Left hindlimb (tissue), 1 donor: ENCODE results near the gene DDX46.
A peak's percentile ranks its signal among the peaks of the same experiment; 100 is the strongest.
"Not testable (repeated sequence)": the region's sequence is repeated elsewhere in the genome, so short reads cannot be mapped to it uniquely, and the experiment has no call there.

Experiments
- DNase-seq: peaks from one replicate; pipeline ENCODE4 v3.0.0-alpha.2; 2018

Gene DDX46, protein sequence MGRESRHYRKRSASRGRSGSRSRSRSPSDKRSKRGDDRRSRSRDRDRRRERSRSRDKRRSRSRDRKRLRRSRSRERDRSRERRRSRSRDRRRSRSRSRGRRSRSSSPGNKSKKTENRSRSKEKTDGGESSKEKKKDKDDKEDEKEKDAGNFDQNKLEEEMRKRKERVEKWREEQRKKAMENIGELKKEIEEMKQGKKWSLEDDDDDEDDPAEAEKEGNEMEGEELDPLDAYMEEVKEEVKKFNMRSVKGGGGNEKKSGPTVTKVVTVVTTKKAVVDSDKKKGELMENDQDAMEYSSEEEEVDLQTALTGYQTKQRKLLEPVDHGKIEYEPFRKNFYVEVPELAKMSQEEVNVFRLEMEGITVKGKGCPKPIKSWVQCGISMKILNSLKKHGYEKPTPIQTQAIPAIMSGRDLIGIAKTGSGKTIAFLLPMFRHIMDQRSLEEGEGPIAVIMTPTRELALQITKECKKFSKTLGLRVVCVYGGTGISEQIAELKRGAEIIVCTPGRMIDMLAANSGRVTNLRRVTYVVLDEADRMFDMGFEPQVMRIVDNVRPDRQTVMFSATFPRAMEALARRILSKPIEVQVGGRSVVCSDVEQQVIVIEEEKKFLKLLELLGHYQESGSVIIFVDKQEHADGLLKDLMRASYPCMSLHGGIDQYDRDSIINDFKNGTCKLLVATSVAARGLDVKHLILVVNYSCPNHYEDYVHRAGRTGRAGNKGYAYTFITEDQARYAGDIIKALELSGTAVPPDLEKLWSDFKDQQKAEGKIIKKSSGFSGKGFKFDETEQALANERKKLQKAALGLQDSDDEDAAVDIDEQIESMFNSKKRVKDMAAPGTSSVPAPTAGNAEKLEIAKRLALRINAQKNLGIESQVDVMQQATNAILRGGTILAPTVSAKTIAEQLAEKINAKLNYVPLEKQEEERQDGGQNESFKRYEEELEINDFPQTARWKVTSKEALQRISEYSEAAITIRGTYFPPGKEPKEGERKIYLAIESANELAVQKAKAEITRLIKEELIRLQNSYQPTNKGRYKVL

DNA sequence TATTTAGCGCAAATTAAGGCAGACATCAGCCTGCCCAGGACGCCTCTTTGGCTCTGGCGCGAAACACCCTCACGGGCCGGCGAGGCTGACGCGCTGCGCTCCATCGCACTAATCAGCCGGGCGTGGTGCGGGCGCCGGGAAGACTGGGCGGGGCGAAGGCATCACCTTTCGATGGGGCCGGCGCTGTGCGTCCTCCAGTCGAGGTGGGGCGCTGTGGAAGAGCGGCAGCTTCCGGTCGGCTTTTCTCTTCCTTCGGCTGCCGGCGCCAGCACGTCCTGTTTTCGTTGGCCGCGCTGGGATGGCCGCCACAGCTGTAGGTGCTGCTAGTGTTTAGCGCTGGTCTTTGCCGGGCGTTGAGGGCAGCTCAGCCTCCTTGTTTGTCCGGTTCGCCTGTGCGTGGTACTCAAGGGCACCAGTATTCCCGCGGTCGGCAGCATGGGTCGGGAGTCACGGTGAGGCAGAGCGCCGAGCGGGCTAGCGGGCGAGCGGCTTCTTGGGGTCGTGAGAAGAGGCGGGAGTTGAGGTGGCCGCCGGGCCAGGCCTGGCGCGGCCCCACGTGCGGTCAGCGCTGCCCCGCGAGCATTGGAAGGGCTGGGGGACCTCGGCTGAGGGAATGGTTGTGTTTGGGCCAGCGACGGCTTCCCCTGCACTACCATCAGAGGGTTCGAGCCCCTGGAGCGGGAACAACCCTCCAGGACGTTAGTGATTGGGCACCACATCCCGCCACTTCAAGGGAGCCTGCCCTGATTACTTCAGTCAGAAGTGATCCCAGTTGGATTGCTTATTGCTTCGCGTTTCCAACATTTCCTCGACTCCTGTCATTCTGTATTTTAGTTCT is at the start of gene DDX46:
Gene DDX46, plus strand, starts transcription at position 276 of the 838 bp plus-strand sequence. Its CDS starts 160 bp downstream, at position 436.
- DNase-seq: peak; percentile 94

DNA sequence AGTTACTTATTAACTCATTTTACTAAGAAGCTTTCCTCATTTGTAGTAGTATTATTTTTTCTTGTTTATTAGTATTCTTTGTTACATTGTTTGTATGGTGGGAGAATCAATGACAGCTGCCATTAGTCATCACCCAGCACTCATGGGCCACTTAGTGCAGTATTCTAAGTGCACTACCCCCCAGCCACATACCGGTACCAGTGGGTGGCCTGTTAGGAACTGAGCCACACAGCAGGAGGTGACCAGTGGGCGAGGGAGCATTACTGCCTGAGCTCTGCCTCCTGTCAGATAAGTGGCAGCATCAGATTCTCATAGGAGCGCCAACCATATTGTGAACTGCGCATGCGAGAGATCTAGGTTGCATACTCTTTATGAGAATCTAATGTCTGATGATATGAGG is 44.5 kb upstream of the DDX46 start:
- no peak for DNase-seq

DNA sequence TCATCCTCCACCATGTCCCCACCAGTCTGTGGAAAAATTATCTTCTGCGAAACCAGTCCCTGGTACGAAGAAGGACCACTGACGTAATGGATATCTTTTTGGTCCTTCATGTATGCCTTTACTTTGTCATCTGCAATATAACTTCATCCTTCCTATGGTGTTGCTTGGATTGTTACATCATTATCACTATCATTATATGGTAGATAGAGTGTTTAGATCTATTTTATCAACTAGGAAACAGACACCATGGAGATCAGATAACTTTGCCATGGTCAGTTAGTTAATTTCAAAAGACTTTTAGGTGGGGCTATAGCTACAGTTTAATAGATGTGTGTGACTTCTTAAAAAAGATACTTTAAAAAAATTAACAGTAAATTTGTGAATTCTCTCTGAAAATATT is 44.0 kb upstream of the DDX46 start:
- no peak for DNase-seq

DNA sequence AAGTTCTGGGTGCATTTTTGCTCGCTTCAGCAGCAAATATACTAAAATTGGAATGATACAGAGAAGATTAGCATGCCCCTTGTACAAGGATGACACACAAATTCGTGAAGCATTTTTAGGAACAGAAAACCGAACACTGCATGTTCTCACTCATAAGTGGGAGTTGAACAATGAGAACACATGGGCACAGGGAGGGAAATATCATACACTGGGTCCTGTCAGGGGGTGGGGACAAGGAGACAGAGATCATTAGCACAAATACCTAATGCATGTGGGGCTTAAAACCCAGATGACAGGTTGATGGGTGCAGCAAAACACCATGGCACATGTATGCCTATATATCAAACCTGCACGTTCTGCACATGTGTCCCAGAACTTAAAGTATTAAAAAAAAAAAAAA is 43.1 kb upstream of the DDX46 start:
- DNase-seq: not testable (repeated sequence)

DNA sequence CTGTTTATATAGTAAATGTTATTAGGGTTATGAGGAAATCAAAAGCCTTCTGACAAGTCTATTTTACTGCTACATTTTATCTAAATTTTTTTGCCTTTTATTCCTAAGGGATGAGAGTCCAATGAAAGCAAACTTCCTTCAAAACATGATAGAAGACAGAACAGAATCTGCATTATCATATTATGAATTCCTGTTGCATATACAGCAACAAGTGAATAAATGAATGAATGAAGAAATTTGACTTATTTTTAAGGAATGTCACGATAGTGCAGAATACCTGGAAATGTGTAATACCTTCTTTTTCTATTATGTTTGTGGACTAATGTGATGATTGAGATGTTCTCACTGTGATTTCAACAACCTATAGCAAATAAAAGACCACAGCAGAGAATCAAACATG is 33.7 kb upstream of the DDX46 start:
- no peak for DNase-seq

DNA sequence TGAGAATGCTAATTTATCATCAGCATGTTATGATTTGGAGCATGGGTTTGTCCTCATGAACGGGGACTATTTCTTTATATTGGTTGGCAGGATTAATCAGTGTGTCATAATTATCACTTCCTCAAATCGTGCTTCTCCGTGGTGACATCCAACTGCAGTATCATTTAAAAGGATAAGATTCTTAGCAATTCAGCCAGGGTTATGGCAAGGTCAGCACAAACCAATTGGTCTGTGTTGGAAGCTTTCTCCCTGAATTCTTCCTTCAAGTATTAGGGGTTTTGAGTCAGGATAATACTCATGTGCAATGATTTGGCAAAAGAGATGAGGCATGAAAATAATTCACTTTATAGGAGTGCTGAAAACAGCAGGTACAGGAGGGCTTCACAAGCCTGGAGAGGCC is 25.8 kb upstream of the DDX46 start:
- DNase-seq: no peak

DNA sequence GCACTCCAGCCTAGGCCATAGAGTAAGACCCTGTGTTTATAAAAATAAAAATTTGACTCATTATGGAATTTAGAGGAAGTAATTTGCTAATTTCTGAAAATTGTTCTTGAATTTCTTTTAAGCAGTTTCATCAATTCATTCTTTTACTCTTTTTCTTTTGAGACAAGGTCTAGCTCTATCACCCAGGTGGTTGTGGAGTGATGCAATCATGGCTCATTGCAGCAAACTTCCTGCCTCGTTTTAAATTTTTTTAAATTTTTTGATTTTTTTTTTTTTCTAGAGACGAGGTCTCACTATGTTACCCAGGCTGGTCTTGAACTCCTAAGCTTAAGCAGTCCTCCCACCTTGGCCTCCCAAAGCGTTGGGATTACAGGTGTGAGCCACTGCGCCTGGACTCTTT is 23.3 kb upstream of the DDX46 start:
- DNase-seq: no peak

DNA sequence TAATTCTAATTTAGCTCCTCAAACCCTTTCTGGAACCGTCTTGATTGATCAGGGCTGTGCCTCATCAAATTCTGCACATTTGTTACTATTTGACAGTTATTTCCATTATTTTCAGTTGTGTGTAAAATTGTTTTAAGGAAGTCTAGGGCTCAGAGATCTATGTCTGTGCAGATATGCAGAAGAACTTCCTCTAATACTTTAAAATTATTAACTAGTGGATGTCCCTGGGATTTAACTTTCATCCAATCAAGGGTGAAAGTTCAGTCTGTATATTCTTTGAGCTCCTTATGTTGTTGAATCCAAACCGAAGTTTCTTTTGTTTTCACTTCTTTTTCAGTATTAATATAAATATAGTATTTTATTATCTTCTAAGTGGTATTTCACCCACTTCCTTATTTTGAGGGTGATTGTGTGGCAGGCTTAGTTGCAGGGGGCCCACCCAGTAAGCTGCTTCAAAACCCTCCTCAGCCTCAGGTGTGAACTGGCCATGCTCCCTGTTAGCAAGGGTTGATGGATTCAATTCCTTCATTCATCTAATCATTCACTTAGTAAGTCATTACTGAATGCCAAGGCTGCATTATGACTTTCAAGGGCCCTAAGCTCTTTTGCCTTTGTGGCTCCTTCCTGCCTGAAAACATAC is 22.3 kb upstream of the DDX46 start:
- no peak for DNase-seq

DNA sequence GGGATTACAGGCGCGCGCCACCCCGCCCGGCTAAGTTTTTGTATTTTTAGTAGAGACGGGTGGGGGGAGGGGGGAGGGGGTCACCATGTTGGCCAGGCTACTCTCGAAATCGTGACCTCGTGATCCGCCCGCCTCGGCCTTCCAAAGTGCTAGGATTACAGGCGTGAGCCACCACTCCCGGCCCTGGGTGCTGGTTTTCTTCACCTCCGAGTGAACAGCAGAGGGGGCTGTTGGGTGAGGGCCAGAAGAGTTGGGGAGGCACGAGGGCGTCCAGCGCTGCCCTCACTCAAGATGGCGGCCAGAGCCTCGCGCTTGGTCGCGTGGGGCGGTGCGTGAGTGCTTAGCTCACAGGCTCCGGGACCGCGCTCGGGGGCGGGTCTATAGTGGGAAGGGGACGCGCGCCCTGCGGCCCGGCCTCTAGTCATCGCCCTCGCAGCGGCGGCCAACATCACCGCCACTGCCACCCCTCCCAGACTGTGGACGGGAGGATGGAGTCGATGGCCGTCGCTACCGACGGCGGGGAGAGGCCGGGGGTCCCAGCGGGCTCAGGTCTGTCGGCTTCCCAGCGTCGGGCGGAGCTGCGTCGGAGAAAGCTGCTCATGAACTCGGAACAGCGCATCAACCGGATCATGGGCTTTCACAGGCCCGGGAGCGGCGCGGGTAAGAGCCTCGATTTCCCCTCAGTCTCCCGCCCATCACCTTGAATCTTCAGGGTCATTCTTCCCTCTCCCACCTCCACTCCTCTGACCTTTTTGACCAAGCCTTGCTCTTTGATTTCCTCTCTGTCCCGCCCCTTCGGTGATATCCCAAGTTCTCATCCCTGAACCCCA is 20.2 kb upstream of the DDX46 start, which contains the start of gene CAMLG:
Gene CAMLG, plus strand, starts transcription at position 416 of the 830 bp plus-strand sequence. Its CDS starts 73 bp downstream, at position 489.
- DNase-seq: peak; percentile 98

DNA sequence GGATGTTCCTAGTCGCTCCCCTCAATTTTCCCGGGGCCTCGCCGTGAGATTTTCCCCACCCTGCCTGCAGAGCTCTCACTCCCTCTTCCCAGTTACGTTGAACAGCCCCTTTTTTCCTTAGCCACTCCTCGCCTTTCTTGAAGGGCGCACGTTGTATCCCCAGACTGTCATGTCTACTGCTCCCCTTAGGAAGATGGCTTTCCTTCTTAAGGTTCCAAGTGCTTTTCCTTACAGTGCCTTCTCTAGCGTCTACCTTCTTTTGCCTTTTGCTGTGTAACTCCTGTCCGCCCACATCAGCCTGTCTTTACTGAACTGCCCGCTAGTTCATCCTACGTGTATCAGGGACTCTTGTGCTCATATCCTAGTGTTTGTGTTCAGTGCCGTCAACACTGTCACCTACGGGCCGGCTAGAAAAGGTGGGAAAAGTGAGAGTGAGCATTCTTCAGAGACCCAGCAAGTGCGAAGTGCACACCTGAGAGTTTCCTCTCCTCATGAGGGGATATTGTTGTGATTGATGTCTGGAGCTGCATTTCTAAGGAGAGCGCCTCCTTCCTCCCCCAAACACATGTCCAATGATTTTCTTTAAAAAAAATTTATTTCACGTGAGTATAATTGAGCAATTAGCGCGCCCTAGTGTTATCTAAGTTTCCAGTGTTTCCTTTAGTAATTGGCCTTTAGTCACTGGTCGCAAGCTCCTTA is 19.5 kb upstream of the DDX46 start:
- DNase-seq: peak; percentile 36

DNA sequence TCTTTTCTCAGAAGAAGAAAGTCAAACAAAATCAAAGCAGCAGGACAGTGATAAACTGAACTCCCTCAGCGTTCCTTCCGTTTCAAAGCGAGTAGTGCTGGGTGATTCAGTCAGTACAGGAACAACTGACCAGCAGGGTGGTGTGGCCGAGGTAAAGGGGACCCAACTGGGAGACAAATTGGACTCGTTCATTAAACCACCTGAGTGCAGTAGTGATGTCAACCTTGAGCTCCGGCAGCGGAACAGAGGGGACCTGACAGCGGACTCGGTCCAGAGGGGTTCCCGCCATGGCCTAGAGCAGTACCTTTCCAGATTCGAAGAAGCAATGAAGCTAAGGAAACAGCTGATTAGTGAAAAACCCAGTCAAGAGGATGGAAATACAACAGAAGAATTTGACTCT is 17.5 kb upstream of the DDX46 start:
- no peak for DNase-seq

DNA sequence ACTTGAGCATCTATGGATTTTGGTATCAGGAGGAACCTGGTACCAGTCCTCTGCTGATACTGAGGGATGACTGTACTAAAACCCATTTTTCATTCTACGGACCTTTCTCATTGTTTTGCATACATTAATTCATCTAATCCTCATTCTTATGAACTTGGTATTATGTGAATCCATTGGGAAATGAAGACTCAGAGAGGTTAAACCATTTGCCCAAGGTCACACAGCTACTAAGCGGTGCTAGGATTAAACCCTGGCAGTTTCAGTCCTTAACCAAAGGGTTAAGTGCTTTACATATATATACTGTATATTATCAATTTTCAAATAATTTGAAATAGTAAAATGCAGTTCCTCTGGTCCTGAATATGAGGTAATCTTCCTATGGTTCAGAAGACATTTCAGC is 16.4 kb upstream of the DDX46 start:
- no peak for DNase-seq

DNA sequence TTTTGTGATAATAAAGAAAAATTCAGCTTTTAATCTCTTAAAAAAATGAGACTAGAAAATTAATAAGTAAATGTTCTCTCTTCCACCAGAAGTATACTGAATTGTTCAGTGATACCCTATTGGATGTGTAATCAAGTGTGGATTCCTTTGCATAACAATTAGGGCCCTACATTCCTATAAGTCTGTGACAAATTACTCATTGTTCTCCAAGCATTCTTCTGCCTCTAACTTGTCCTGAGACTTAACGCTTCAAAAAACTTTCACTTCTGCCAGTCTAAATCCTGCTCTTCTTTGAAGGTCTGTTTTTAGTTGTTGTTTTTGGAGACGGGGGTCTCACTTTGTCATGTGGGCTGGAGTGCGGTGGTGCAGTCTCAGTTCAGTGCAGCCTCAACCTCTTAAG is 9.2 kb upstream of the DDX46 start:
- no peak for DNase-seq

DNA sequence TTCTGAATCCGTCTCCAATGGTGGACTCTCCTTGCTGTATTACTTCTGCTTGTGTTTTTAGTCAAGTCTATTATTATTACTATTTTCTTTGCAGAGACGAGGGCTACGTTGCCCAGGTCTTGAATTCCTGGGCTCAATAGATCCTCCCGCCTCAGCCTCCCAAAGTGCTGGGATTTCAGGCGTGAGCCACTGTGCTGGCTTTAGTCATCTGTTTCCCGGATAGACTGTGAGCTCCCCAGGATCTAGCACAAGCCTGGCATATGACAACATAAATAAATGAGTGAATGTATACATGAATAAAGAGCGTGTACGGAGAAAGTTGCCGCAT is 439 bp upstream of the DDX46 start:
- no peak for DNase-seq

DNA sequence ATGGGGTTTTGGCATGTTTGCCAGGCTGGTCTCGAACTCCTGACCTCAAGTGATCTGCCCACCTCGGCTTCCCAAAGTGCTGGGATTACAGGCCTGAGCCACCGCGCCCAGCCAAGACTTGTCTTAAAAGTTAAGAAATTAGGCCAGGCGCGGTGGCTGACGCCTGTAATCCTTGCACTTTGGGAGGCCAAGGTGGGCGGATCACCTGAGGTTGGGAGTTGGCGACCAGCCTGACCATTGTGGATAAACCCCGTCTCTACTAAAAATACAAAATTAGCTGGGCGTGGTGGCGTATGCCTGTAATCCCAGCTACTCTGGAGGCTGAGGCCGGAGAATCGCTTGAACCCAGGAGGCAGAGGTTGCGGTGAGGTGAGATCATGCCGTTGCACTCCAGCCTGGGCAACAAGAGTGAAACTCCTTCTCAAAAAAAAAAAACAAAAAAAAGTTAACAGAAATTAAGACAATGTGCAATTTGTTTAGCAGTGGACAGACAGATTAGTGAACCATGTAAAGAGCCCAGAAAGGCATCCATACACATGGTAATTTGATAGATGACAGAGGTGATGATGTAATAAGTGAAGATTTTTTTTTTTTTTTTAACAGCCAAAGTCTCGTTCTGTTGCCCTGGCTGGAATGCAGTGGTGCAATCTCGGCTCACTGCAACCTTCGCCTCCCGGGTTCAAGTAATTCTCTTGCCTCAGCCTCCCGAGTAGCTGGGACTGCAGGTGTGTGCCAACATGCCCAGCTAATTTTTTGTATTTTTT is 9.1 kb downstream of the DDX46 start:
- not testable (repeated sequence) for DNase-seq

DNA sequence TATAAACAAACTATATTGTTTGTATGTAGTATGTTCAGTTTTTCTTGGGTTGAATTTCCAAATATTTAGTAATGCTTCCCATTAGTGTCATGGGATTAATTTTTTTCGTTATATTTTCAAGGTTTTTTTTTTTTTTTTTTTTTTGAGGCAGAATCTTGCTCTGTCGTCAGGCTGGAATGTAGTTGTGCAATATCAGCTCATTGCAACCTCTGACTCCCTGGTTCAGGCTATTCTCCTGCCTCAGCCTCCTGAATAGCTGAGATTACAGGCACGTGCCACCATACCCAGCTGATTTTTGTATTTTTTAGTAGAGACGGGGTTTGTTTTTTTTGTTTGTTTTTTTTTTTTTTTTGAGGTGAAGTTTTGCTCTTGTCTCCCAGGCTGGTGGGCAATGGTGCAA is 10.6 kb downstream of the DDX46 start:
- no peak for DNase-seq

DNA sequence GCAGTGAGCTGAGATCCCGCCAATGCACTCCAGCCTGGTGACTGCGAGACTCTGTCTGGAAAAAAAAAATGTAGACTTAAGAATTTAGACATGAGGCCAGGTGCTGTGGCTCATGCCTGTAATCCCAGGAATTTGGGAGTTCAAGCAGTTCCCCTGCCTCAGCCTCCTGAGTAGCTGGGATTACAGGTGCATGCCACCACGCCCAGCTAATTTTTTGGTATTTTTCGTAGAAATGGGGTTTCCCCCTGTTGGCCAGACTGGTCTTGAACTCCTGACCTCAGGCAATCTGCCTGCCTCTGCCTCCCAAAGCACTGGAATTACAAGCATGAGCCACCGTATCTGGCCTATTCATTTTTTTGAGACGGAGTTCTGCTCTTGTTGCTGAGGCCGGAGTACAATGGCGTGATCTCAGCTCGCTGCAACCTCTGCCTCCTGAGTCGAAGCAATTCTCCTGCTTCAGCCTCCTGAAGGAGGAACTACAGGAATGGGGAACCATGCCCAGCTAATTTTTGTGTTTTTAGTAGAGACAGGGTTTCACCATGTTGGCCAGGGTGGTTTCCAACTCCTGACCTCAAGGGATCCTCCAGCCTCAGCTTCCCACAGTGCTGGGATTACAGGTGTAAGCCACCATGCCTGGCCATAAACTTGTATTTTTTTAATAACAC is 14.0 kb downstream of the DDX46 start:
- DNase-seq: no peak

DNA sequence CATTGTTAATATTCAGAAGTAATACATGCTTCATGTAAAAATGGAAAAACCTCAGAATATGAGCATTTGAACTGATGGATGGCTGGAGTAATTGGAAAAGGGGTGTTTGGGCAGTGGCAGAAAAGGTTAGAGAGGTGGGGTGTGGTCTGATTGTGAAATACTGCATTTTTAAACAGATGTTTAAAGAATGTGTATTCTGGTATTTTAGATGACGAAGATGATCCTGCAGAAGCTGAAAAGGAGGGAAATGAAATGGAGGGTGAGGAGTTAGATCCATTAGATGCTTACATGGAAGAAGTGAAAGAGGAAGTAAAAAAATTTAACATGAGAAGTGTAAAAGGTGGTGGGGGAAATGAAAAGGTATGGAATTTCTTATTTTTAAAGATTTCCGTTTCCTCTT is 18.8 kb downstream of the DDX46 start:
- no peak for DNase-seq

DNA sequence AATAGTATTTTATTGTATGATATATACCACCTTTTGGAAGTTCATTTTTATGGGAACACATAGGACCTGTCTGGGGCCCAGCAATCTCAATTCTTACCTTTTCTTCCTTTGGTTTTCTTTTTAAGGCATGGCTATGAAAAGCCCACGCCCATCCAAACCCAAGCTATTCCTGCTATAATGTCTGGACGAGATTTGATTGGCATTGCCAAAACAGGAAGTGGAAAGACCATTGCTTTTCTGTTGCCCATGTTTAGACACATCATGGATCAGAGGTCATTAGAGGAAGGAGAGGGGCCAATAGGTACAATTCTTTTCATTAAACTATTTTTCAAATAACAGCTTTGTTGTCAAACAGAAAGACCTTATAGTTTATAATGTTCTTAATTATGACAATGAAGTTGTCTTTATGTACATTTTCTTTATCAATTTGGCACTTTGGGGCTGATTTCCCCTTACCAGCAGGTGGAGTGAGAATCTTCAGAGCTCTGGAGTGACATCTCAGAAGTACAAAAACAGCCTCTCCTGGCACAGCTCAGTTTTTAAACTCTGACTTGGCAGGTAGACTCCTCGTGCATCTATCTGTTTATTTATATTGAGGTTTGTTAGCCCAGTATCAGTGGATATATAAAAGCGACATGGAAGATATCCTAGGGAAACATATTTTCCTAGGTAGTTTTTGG is 25.8 kb downstream of the DDX46 start:
- DNase-seq: no peak
